NCI-H2081 (cell line): ENCODE data around the gene HIP1.
"Not testable (repeated sequence)": the region's sequence is repeated elsewhere in the genome, so short reads cannot be mapped to it uniquely, and the experiment has no call there.

Source experiments
- DNase-seq, 2 experiments: peaks; one replicate each; lab custom pipeline; 2025; lab: John Stamatoyannopoulos, UW

HIP1 gene

DNA sequence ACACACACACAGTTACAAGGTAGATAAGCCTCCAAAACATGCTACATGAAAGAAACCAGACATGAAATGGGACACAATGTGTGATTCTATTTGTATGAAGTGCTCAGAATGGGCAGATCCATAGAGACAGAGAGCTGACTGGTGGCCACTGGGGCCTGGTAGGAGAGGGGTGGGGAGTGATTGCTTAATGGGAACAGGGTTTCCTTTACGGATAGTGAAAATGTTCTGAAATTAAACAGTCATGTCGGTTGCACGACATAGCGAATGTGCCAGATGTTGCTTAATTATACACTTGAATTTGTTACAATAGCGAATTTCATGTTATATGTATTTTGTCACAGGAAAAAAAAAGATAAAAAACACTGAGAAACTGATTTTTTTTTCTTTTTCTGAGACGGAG is 124.3 kb downstream of the HIP1 start:
- DNase-seq, result no peak

DNA sequence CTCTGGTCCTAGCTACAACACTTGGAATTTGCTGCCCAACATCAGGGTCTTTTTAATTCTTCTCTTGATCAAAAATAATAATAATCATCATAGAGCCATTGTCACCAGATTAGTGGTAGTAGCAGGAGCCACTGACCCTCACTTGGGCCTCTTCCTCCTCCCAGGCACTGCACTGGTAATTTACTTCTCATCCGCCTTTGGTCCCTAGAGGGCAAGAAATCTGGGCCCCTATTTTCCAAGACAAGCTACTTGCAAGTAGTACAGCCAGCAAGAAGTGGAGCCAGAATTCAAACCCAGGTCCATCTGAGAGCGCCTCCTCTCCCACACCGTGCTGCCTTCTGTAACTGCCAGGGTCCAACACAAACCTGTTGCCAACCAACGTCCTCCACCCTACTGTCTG is 125.4 kb downstream of the HIP1 start:
- no peak for DNase-seq

DNA sequence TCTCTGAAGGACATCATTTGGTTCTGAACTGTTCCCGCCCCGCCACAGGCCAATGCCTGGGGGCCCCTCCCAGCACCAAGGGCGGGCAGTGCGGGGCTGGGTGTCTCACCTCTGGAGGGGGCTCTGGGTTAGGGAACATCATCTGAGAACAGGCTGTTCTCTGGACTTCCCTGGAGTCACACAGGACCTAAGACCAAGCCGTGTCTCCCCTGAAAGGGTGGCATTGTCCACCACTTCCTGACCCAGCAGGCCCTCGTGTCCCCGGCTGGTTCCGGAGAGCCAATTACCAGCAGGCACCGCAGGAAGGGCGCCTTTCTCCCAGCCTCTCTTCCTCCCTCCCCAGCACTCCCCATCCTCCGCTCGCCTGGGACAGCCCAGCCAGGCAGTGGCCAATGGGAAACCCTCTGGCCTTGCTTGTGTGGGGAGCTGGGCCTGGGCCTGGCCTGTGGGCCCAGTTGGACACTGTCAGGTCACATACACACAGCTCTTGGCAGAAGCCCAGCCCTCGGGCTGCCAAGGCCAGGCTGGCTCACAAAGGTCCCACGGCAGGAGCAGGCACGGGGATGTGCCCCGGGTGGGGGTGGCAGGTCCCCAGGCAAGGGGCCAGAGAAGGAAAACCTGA is 127.1 kb downstream of the HIP1 start:
- no peak for DNase-seq

DNA sequence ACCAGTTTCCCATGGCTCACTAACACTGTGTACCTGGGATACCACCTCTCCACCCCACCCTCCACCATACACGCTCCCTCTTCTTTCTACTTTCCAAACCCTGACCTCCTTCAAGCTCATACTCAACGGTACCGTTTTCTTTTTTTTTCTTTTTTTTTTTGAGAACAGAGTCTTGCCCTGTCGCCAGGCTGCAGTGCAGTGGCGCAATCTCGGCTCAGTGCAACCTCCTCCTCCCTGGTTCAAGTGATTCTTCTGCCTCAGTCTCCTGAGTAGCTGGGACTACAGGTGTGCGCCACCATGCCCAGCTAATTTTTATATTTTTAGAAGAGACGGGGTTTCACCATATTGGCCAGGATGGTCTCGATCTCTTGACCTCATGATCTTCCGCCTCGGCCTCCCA is 129.3 kb downstream of the HIP1 start:
- DNase-seq, result not testable (repeated sequence)

DNA sequence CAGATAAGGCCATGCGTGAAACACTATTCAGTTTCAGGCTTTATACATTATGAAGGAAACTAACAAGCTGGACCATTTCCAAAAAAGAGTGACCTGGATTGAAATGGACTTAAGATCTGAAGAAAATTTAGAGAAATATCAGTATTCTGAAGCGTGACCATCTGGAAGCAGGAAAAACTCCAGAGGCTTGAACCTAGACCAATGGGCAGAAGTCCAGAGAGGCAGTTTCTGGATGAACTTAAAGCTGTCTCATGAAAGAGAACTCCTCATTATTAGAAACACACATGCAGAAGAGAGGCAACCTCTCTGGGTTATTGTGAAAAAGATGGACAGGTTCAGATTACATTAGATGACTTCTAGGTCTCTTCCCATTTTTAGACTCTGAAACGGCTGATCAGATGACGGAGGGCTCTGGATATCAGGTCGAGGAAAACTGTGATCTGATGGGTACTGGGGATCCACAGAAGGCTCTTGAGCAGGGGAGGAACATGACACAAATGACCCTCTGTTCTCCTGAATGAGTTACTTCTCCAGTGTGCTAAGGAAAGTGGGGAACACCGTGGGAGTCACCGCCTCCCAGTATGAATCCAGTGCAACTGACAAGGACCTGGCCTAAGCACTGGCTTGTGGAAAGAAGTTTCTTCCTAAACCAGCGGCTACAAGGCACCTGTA is 130.2 kb downstream of the HIP1 start:
- DNase-seq, result no peak

DNA sequence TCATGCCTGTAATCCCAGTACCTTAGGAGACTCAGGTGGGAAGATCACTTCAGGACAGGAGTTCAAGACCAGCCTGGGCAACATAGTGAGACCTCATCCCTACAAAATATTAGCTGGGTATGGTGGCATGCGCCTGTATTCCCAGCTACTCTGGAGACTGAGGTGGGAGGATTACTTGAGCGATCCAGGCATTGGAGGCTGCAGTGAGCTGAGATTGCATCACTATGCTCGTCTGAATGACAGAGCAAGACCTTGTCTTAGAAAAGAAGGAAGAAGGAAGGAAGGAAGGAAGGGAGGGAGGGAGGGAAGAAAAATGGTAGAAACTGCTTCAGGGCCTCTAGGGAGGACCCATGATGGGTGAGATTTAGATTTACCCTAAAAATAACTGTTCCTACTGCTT is 134.3 kb downstream of the HIP1 start:
- no peak for DNase-seq

DNA sequence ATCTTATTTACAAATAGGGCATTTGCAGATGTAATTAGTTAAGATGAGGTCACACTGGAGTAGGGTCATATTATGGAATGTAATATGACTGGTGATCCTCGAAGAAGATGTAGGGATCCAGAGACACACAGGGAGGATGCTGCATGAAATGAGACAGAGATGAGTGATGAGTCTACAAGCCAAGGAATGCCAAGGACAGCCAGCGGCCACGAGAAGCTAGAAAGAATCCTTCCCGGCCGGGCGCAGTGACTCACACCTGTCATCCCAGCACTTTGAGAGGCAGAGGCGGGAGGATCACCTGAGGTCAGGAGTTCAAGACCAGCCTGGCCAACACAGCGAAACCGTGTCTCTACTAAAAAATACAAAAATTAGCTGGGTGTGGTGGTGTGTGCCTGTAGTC is 135.9 kb downstream of the HIP1 start:
- not testable (repeated sequence) for DNase-seq

DNA sequence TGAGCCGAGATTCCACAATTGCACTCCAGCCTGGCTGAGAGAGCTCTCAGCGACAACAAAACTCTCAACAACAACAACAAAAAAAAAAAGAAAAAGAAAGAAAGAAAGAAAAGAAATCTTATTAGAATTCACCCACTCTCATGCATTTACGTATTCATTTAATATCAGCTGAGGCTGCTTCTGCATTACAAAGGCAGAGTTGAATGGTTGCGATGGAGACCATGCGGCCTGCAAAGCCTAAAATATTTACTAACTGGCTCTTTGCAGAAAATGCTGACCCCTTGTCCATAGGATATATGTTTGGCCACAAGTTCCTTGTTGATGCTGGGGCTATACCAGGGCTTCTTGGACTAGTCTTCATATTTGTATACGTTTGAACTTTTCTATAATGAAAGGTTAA is 137.2 kb downstream of the HIP1 start:
- DNase-seq, result no peak

DNA sequence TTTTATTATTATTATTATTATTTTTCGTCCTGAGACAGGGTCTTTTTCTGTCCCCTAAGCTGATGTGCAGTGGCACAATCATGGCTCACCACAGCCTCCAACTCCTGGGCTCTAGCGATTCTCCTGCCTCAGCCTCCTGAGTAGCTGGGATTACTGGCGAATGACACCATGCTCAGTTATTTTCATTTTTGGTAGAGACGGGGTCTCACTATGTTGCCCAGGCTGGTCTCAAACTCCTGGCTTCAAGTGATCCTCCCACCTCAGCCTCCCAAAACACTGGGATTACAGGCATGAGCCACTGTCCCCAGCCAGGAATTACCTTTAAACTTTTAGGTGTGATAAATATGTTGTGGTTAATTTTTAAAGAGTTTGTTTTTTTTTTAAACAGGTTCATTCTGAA is 138.0 kb downstream of the HIP1 start:
- DNase-seq, result not testable (repeated sequence)

DNA sequence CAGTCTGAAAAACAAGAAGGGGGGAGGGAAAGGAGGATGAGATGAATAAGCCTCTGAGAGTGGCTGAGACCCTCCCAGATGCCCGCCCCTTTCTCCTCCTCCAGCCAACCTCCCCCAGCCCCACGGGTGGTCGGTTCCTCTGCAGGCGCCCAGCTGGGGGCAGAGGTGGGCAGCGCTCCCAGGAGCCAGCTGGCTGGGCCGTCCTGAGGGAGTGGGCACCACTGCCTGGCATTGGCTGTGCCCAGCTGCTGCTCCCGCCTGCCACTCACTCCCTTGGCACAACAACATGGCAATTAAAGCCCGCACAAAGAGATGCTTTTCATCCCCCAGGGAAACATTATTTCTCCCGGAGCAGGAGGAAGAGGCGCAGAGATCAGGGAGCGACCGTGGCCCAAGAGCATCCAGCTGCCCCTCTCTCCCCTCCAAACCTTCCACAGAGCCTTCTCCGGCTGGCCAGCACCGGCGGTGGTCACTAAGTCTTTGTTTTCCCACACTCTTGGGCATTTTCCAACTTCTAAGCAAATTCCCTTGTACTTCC is 139.4 kb downstream of the HIP1 start:
- DNase-seq, result peak; percentile 93 to 97

DNA sequence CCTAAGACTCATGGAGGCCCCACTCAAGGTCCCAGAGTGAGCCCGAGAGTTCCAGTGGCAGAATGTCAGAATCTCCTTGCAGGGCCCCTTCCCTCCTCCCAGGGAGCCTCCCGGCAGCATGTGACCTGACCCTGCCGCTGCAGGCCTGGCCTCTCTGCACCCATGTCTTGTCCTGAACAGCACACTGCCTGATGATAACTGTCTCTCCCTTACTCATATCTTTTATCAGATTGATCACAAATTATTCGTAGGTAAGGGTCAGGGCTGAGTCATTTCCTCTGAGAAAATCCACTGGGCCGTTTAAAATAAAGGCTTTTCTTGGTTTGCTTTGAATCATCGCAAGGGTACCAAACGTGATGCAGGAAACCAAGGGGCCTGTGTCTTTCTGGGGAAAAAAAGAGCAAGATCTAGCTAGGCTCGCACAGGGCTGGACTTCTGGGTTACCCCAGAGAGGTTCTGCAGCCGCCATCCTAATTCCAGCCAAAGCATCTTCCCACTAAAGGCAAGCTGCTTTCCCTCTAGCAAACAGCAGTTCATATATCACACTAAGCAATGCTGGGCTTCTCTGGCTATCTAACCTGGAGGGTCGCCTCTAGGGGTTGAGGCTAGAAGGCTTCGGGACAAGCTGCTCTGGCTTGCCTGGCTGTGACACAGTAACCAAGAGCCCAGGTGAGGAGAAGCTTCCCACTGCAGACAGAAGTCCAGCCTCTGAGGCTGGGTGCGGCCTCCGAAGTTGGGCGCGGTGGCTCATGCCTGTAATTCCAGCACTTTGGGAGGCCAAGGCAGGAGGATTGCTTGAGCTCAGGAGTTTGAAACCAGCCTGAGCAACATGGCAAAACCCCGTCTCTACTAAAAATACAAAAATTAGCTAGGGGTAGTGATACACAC is 141.8 kb downstream of the HIP1 start:
- no peak for DNase-seq

DNA sequence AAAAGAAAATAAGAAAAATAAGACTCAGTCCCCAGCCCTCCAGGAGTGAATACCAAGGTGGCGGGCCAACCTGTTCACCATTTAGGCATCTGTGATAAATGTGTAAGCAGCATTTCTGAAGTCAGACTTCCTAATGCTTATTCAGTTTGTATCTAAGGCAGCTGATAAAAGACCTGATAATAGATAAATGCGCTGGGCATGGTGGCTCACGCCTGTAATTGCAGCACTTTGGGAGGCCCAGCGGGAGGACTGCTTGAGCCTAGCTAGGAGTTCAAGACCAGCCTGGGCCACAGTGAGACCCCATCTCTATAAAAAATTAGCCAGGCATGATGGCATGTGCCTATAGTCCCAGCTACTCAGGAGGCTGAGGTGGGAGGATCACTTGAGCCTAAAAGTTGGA is 143.0 kb downstream of the HIP1 start:
- no peak for DNase-seq

DNA sequence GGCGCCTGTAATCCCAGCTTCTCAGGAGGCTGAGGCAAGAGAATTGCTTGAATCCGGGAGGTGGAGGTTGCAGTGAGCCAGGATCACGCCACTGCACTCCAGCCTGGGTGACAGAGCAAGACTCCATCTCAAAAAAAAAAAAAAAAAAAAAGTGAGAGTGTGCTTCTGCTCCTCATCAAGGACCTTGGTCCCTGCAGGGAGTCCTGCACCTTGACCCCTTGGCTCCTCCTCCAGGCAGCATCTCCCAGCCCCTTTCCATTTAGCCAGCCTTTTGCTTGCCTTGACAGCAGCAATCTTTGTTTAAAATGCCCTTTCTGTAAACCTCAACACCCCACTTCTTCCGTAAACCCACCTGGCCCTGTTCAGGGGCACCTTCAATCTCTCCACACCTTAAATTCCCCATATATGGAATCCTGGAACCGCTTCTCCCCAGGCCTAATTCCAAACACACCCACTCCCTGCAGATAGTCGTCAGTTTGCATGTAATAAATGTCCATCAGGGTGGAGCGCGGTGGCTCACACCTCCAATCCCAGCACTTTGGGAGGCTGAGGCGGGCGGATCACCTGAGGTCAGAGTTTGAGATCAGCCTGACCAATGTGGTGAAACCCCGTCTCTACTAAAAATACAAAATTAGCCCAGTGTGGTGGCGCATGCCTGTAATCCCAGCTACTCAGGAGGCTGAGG is 145.1 kb downstream of the HIP1 start:
- DNase-seq, result not testable (repeated sequence)

DNA sequence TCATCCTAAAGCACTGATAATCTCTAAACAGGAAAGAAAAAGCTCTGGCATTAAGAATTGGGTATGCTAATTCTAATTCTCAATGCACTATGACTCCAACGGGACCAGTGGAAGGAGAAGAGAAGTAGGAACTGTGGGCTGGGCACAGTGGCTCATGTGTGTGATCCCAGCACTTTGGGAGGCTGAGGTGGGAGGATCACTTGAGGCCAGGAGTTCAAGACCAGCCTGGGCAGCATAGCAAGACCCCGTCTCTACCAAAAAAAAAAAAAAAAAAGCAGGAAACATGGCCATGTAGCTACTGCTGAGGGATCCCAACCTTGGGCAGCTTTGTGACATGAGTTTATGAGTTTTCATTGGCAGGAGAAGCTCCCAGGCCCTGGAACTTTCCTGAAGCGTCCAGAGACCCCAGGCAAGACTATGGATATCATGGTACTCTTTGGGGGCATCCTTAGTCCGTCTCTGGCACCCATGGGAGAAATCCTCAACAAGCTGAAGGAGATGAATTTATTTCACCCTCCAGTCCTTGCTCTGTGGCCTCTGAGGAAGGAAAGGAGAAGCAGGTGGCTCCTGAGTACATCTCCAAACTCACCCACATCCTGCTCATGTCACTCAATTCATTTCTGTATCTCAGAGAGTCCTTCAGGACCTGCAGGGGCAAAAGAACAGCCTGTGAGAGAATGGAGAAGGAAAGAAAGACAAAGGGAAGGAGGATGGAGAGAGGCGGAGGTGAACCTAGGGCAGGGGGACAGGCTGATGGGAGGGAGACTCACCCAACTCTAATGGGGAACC is 147.1 kb downstream of the HIP1 start:
- DNase-seq, result no peak

DNA sequence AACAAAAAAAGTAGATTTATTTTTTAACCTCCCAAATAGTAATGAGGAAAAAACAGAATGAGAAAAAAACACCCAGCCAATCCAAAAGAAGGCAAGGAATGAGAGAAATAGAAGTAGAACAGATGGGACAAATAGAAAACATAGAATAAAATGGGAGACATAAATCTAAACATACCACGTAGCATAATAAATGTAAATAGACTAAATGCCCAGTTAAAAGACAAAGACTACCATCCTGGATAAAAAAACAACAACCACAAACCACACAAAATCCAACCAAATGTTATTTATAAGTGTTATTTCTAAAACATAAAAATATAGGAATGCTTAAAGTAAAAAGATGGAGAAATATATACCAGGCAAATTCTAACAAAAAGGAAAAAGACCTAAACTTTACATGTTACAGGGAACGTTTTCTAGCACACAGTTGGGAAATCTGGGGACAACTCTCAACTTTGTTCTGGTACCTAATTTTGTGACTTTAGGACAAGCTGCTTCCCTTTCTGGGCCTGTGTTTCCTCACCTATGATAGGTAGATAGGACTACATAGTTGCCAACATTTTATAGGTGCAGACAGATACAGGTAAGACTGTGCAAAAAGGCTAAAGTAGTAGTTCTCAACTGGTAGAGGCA is 148.3 kb downstream of the HIP1 start:
- no peak for DNase-seq

DNA sequence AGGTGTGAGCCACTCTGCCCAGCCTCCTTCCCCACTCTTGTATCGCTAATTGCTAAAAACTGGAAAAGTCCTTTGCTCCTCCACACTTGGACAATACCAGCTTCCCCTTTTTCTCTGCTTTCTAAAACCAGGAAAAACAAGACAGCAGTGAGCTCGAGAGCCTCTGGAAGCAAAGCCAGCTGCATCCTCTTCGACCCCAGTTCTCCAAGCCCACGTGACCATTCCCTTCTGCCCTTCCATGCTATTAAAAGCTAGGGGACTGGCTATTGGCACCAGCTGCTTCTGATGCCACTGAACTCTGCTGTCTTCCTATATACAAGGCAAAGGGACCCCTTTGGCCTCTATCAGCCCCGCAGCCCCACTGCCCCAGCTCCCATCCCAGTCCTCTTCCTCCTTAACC is 154.4 kb downstream of the HIP1 start:
- DNase-seq, result no peak

DNA sequence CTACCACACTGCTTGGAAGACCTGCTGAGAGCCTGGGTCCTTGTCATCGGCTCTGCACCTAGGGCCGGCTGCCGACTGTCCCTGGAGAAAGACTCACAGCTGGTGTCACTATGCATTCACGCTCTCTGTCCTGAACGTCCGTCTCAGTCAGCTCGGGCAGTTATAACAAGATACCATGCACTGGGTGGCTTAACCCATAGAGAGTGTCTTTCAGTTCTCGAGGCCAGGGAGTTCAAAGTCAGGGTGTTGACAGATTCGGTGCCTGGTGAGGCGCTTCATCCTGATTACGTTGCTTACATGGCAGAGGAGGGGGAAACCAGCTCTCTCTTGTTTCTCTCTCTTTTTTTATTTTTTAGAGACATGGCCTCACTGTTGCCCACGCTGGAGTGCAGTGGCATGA is 155.5 kb downstream of the HIP1 start:
- no peak for DNase-seq

DNA sequence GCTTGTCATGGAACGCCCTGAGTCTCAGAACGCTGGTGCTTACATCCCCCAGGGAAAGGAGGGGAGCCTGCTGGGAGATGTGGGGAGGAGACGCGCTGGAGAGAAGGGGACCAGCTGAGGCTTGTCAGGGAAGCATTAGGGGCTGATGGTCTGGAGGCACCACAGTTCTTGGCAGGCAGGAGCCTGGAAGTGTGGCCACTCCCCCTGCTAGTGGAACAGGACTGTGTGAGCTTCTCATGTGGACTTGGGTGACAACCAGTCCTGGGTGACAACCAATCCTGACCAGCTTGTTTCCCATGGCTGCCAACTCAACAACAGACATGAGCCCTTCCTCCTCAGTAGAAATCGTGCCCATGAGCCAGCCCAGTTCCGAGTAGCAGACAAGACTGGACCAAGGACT is 158.8 kb downstream of the HIP1 start:
- no peak for DNase-seq

DNA sequence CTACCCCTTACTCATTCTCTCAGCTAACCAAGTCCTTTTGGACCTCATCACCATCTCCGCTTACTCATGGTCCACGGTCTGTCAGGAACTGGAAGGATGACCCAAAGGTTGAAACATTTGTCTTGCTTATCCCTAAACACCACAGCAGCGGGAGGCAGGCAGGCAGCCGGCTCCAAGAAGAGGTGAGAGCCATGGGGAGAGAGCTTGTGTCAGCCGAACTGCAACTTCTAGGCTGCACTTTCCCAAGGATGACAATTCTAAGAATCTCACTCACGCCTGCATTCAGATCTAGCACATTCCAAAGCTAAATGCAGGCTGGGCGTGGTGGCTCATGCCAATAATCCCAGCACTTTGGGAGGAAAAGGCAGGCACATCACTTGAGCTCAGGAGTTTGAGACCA is 160.7 kb downstream of the HIP1 start:
- DNase-seq, result no peak

DNA sequence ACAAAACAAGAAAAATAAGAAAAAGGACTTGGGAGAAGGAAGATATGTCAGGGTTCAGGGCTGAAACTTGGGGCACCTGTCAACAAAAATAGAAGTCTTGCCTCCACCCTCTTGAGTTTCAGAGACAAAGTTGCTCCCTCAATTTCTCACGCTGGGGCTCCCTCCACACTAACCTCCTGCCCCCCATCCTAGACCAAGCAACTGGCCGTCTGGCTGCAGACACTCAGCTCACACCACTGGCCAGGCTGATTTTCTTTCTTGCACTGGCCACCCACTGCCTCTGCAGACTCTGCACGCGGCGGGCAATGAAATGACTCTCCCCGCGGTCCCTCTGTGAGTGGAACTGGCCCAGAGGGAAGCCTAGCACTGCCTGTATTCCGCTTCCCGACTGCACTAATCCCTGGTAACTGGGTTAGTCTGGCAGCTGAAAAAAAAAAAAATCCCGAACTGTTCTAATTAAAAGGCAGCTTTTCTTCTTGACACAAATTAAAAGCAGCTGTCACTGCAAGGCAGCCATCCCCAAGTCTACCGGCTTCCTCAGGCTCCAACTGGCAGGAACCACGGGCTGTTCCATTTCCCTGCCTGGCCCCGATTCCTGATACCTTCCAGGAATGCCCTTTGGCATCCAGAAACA is 163.1 kb downstream of the HIP1 start:
- no peak for DNase-seq
